IMR-90 (cell line): Measurements from ENCODE around the gene CYP4V2. TPM values are rescaled to one million over a fixed set of nuclear protein-coding genes. Genes with fewer than 3 reads are reported as not detected.

Experiments used
- ATAC-seq: fragments of 200-7000 bp; cut with Tn5 transposase; 2 replicates; pipeline ENCODE4 v1.9.1; 2020; ENCODE audit warnings: low read depth, mild to moderate bottlenecking, moderate library complexity
- BruUV-seq: library from RNA; stranded (reverse); fragments of 400-500 nt; replicated peaks from 2 replicates; lab custom pipeline; 2021; lab: Mats Ljungman, UMichigan
- CTCF ChIA-PET: fragments of 300-600 bp; formaldehyde crosslinking; extraction: SDS; loops from one replicate; lab custom pipeline; 2021; ENCODE audit warnings: antibody characterized with exemption; lab: Yijun Ruan, JAX
- POLR2A ChIA-PET: fragments of 300-600 bp; sonication (Branson Sonifier 250); formaldehyde crosslinking; loops from one replicate; lab custom pipeline; 2022; ENCODE audit warnings: antibody characterized with exemption; ENCODE audit not compliant: unreplicated experiment; lab: Charles Lee
- DNase-seq: peaks from one replicate; pipeline ENCODE4 v3.0.0; 2013
- H2AFZ ChIP-seq: replicated peaks from 2 replicates; pipeline ENCODE3; 2013; ENCODE audit warnings: low read length, mild to moderate bottlenecking; ENCODE audit not compliant: poor library complexity
- H2AK5ac ChIP-seq: 2 replicates; pipeline ENCODE4 v1.6.1; 2013; ENCODE audit warnings: low read depth, low read length, inconsistent platforms
- H2AK9ac ChIP-seq: replicated peaks from 2 replicates; pipeline ENCODE3; 2013; ENCODE audit warnings: mild to moderate bottlenecking, low read depth, low read length, moderate library complexity; ENCODE audit not compliant: poor library complexity
- H2BK120ac ChIP-seq: 2 replicates; pipeline ENCODE4 v1.6.1; 2013; ENCODE audit warnings: low read depth, low read length, inconsistent platforms
- H2BK15ac ChIP-seq: 3 replicates; pipeline ENCODE4 v1.6.1; 2013; ENCODE audit warnings: low read depth, low read length, inconsistent platforms
- H2BK20ac ChIP-seq: 2 replicates; pipeline ENCODE4 v1.6.1; 2013; ENCODE audit warnings: low read depth, mild to moderate bottlenecking, inconsistent platforms, low read length, moderate library complexity
- H2BK5ac ChIP-seq: 2 replicates; pipeline ENCODE4 v1.6.1; 2013; ENCODE audit warnings: mild to moderate bottlenecking, low read depth, low read length, inconsistent platforms; ENCODE audit not compliant: poor library complexity, severe bottlenecking
- H3K14ac ChIP-seq: replicated peaks from 2 replicates; pipeline ENCODE4 v1.6.1; 2013; ENCODE audit warnings: low read depth, low read length, inconsistent platforms
- H3K18ac ChIP-seq: 2 replicates; pipeline ENCODE4 v1.6.1; 2013; ENCODE audit warnings: low read depth, low read length, control low read depth
- H3K23ac ChIP-seq: 2 replicates; pipeline ENCODE4 v1.6.1; 2013; ENCODE audit warnings: low read depth, low read length, inconsistent platforms
- H3K27ac ChIP-seq: 2 replicates; pipeline ENCODE4 v1.5.1; 2013; ENCODE audit warnings: mild to moderate bottlenecking, control low read depth, low read length; ENCODE audit not compliant: insufficient read depth
- H3K27me3 ChIP-seq: 2 replicates; pipeline ENCODE4 v1.6.1; 2013; ENCODE audit warnings: low read length; ENCODE audit not compliant: control insufficient read depth, insufficient read depth
- H3K36me3 ChIP-seq: 2 replicates; pipeline ENCODE4 v1.6.1; 2013; ENCODE audit warnings: low read length, mixed read lengths; ENCODE audit not compliant: control insufficient read depth, insufficient read depth
- H3K4ac ChIP-seq: 2 replicates; pipeline ENCODE4 v1.6.1; 2013; ENCODE audit warnings: low read depth, low read length, inconsistent platforms
- H3K4me1 ChIP-seq: 2 replicates; pipeline ENCODE4 v1.6.1; 2013; ENCODE audit warnings: low read length, mixed read lengths; ENCODE audit not compliant: control insufficient read depth, insufficient read depth
- H3K4me2 ChIP-seq: 2 replicates; pipeline ENCODE4 v1.6.1; 2013; ENCODE audit warnings: low read depth, mild to moderate bottlenecking, control low read depth, low read length, moderate library complexity
- H3K4me3 ChIP-seq: 2 replicates; pipeline ENCODE4 v1.5.1; 2013; ENCODE audit warnings: low read depth, mild to moderate bottlenecking, control low read depth, low read length, moderate library complexity; ENCODE audit not compliant: insufficient read depth
- H3K56ac ChIP-seq: 2 replicates; pipeline ENCODE4 v1.6.1; 2013; ENCODE audit warnings: low read length, inconsistent platforms; ENCODE audit not compliant: insufficient read depth; ENCODE audit errors: extremely low read depth
- H3K79me1 ChIP-seq, 2 experiments: 2 replicates each; pipeline ENCODE4 v1.6.1; 2013; ENCODE audit warnings: low read length in 2 of 2, inconsistent platforms in 1 of 2, low read depth in 1 of 2
- H3K9ac ChIP-seq: 2 replicates; pipeline ENCODE4 v1.6.1; 2013; ENCODE audit warnings: low read depth, low read length, control low read depth
- H3K9me1 ChIP-seq: 2 replicates; pipeline ENCODE4 v1.6.1; 2013; ENCODE audit warnings: low read length, inconsistent platforms; ENCODE audit not compliant: insufficient read depth
- H3K9me3 ChIP-seq: 2 replicates; pipeline ENCODE4 v1.6.1; 2013; ENCODE audit warnings: low read length; ENCODE audit not compliant: control insufficient read depth, insufficient read depth
- H4K20me1 ChIP-seq: 2 replicates; pipeline ENCODE4 v1.6.1; 2013; ENCODE audit warnings: low read length, inconsistent platforms; ENCODE audit not compliant: insufficient read depth
- H4K5ac ChIP-seq: 2 replicates; pipeline ENCODE4 v1.6.1; 2013; ENCODE audit warnings: mild to moderate bottlenecking, low read depth, low read length, control low read depth
- H4K8ac ChIP-seq, 2 experiments: 2 replicates each; pipeline ENCODE4 v1.6.1; 2013; ENCODE audit warnings: low read depth in 2 of 2, low read length in 2 of 2, control low read depth in 1 of 2, inconsistent platforms in 1 of 2
- H4K91ac ChIP-seq: 2 replicates; pipeline ENCODE4 v1.6.1; 2013; ENCODE audit warnings: low read depth, low read length, inconsistent platforms; ENCODE audit not compliant: insufficient read depth
- CTCF ChIP-seq: conservative IDR thresholded peaks from 2 replicates; pipeline ENCODE4 v1.5.1; 2012; ENCODE audit warnings: mild to moderate bottlenecking, low read depth, low read length, improper control_type of control experiment
- POLR2A ChIP-seq: IDR thresholded peaks from 2 replicates; pipeline ENCODE4 v1.6.1; 2012; ENCODE audit warnings: mild to moderate bottlenecking, low read depth, low read length
- WGBS, 2 experiments: methylation state at CpG; one replicate each; pipeline versions ENCODE4 v1.1.5 to v1.1.7; 2013; ENCODE audit warnings: missing lambda C conversion rate in 2 of 2; ENCODE audit not compliant: insufficient read length in 1 of 2; ENCODE audit errors: extremely low coverage in 2 of 2; 5-methylcytosine and 5-hydroxymethylcytosine counted together
- dilution Hi-C: fragments of 300-500 bp; cut with HindIII; formaldehyde crosslinking; loops from one replicate; pipeline ENCODE4 v1.14.3; 2018; ENCODE audit warnings: low sequenced_read_pairs; ENCODE audit not compliant: unreplicated experiment
- in situ Hi-C: fragments of 300-500 bp; cut with MboI; formaldehyde crosslinking; loops from 3 replicates; pipeline ENCODE4 v1.14.3; 2019; ENCODE audit warnings: low sequenced_read_pairs, inconsistent platforms, mixed read lengths
- intact Hi-C: fragments of 100-400 bp; cut with micrococcal nuclease; formaldehyde crosslinking; loops from 2 replicates; pipeline ENCODE4 v1.10.0; 2022
- polyA plus RNA-seq, 3 experiments: library from polyadenylated mRNA; depleted of rRNA; stranded (reverse); fragments of >200 nt; gene quantifications; 2 replicates each; pipeline ENCODE4 v1.2.3, GENCODE V29; 2012; ENCODE audit warnings: low replicate concordance in 1 of 3
- total RNA-seq: library from RNA; depleted of rRNA; stranded (reverse); fragments of >200 nt; gene quantifications from 2 replicates; pipeline ENCODE4 v1.2.3, GENCODE V29; 2012

CYP4V2 gene
- total and polyA plus RNA-seq, 2 of the 4 experiments (the other 2 are of a cell fraction), result 3.9 to 4.1 TPM

- Histone ChIP-seq H3K14ac (no peak overlapping the region), H4K20me1 (no peaks in the 10 kb centered on the region), H3K9me1 (no peaks in the 10 kb centered on the region), H3K4me2 (no peak overlapping the region), H3K4me1 (no peaks in the 10 kb centered on the region), H2BK20ac (no peak overlapping the region), H3K9ac (no peak overlapping the region), H3K79me1 (no peaks in the 10 kb centered on the region), H3K18ac (no peak overlapping the region), H2AFZ (no peak overlapping the region), H4K8ac (no peak overlapping the region), H2BK120ac (no peak overlapping the region), H3K36me3 (no peaks in the 10 kb centered on the region), H3K56ac (no peak overlapping the region), H3K27me3 (no peaks in the 10 kb centered on the region), H4K5ac (no peak overlapping the region), H2AK9ac (no peak overlapping the region), H3K27ac (no peak overlapping the region), H4K91ac (no peak overlapping the region), H3K23ac (no peak overlapping the region), H2AK5ac (no peak overlapping the region), H3K9me3 (no peaks in the 10 kb centered on the region), H3K4me3 (no peak overlapping the region), H3K4ac (no peak overlapping the region), H2BK15ac (no peak overlapping the region), H2BK5ac (no peak overlapping the region)
- WGBS, 2 experiments, result 57% methylated on average over 1 of the region's 7 CpGs; no CpG with 5 or more reads in 1 of the 2 experiments
- in situ Hi-C loops, result no loop called here
- intact Hi-C loops, result no loop called here
- ATAC-seq, result no peak
- no TSS peak for BruUV-seq
- ChIA-PET POLR2A (no interaction called here), CTCF (no interaction called here)
- no peak for DNase-seq
- dilution Hi-C loops, result no loop called here
- TF ChIP-seq CTCF (no peak), POLR2A (no peak)
Measured at GRCh38 chr4:186240452-186240847, 49.1 kb downstream of the CYP4V2 start.
